SK-N-MC (cell line): ENCODE results near the gene GLI1.

Experiments used
- DNase-seq: peaks from one replicate; pipeline ENCODE4 v3.0.0-alpha.2; 2011; ENCODE audit warnings: low read depth, low spot score
- H3K27ac ChIP-seq: fragments of 200-600 bp; sonication (generic); 2 replicates; pipeline ENCODE4 v1.5.1; 2016; ENCODE audit warnings: mixed run types
- H3K36me3 ChIP-seq: fragments of 200-600 bp; sonication (generic); 2 replicates; pipeline ENCODE4 v1.6.1; 2017; ENCODE audit warnings: antibody characterized with exemption, low read length, mixed read lengths; ENCODE audit not compliant: insufficient read depth
- H3K4me3 ChIP-seq: fragments of 200-600 bp; sonication (generic); 2 replicates; pipeline ENCODE4 v1.5.1; 2016
- H3K9ac ChIP-seq: fragments of 200-600 bp; sonication (generic); 2 replicates; pipeline ENCODE4 v1.8.0; 2017; ENCODE audit warnings: mixed run types, mixed read lengths; ENCODE audit not compliant: insufficient read length
- H3K9me3 ChIP-seq: fragments of 200-600 bp; sonication (generic); 2 replicates; pipeline ENCODE4 v1.6.1; 2017; ENCODE audit warnings: low read depth, mild to moderate bottlenecking, antibody characterized with exemption, low read length, moderate library complexity, mixed read lengths
- EZH2 ChIP-seq: fragments of 200-600 bp; sonication (generic); IDR thresholded peaks from one replicate; pipeline ENCODE4 v1.6.1; 2017; ENCODE audit warnings: antibody characterized with exemption
- FOXP2 ChIP-seq: optimal IDR thresholded peaks from 2 replicates; pipeline ENCODE3; 2011; ENCODE audit warnings: mild to moderate bottlenecking, moderate library complexity; ENCODE audit not compliant: insufficient read depth; ENCODE audit errors: extremely low read length, control extremely low read depth
- POLR2AphosphoS5 ChIP-seq: IDR thresholded peaks from 2 replicates; pipeline ENCODE4 v1.6.1; 2012; ENCODE audit warnings: mild to moderate bottlenecking, low read depth, low read length, borderline replicate concordance

Gene GLI1

GRCh38 chr12:57470970-57471656 is 11.5 kb downstream of the GLI1 start:
- Histone ChIP-seq H3K36me3 (no peaks in the 10 kb centered on the region), H3K9ac (no peak overlapping the region), H3K27ac (no peak overlapping the region), H3K4me3 (no peak overlapping the region), H3K9me3 (no peaks in the 10 kb centered on the region)
- TF ChIP-seq POLR2AphosphoS5 (no peak), FOXP2 (no peak), EZH2 (no peak)
- no peak for DNase-seq

GRCh38 chr12:57471661-57472060 is 12.1 kb downstream of the GLI1 start:
- no peak for DNase-seq
- TF ChIP-seq FOXP2 (no peak), POLR2AphosphoS5 (no peak), EZH2 (no peak)
- Histone ChIP-seq H3K36me3 (no peaks in the 10 kb centered on the region), H3K4me3 (no peak overlapping the region), H3K9ac (no peak overlapping the region), H3K9me3 (no peaks in the 10 kb centered on the region), H3K27ac (no peak overlapping the region)

GRCh38 chr12:57472391-57472790 is 12.8 kb downstream of the GLI1 start:
- Histone ChIP-seq H3K36me3 (no peaks in the 10 kb centered on the region), H3K9me3 (no peaks in the 10 kb centered on the region), H3K9ac (no peak overlapping the region), H3K4me3 (no peak overlapping the region), H3K27ac (no peak overlapping the region)
- DNase-seq = no peak
- TF ChIP-seq POLR2AphosphoS5 = no peak
- TF ChIP-seq FOXP2 = no peak
- TF ChIP-seq EZH2 = no peak

GRCh38 chr12:57473392-57473791 is 13.8 kb downstream of the GLI1 start:
- Histone ChIP-seq H3K9me3 (no peaks in the 10 kb centered on the region), H3K4me3 (no peak overlapping the region), H3K27ac (no peak overlapping the region), H3K36me3 (no peaks in the 10 kb centered on the region), H3K9ac (no peak overlapping the region)
- TF ChIP-seq POLR2AphosphoS5 (no peak), EZH2 (no peak), FOXP2 (no peak)
- no peak for DNase-seq

GRCh38 chr12:57473886-57474285 is 14.3 kb downstream of the GLI1 start:
- Histone ChIP-seq H3K27ac (no peak overlapping the region), H3K4me3 (no peak overlapping the region), H3K36me3 (no peaks in the 10 kb centered on the region), H3K9ac (no peak overlapping the region), H3K9me3 (no peaks in the 10 kb centered on the region)
- TF ChIP-seq POLR2AphosphoS5 = no peak
- no peak for TF ChIP-seq EZH2
- TF ChIP-seq FOXP2 = no peak
- DNase-seq = no peak

- Histone ChIP-seq H3K9me3 (no peaks in the 10 kb centered on the region), H3K9ac (no peak overlapping the region), H3K36me3 (no peaks in the 10 kb centered on the region), H3K27ac (no peak overlapping the region), H3K4me3 (no peak overlapping the region)
- no peak for TF ChIP-seq POLR2AphosphoS5
- no peak for TF ChIP-seq EZH2
- TF ChIP-seq FOXP2 = no peak
- DNase-seq = no peak
Observed at GRCh38 chr12:57474430-57474829, 14.8 kb downstream of the GLI1 start.

GRCh38 chr12:57474862-57475261 is 15.3 kb downstream of the GLI1 start:
- Histone ChIP-seq H3K27ac (no peak overlapping the region), H3K36me3 (no peaks in the 10 kb centered on the region), H3K4me3 (no peak overlapping the region), H3K9me3 (no peaks in the 10 kb centered on the region), H3K9ac (no peak overlapping the region)
- TF ChIP-seq POLR2AphosphoS5 = no peak
- no peak for TF ChIP-seq EZH2
- TF ChIP-seq FOXP2 = no peak
- DNase-seq = no peak

- TF ChIP-seq EZH2 = no peak
- TF ChIP-seq POLR2AphosphoS5 = no peak
- no peak for TF ChIP-seq FOXP2
- Histone ChIP-seq H3K36me3 (no peaks in the 10 kb centered on the region), H3K9me3 (no peaks in the 10 kb centered on the region), H3K9ac (no peak overlapping the region), H3K27ac (no peak overlapping the region), H3K4me3 (no peak overlapping the region)
- DNase-seq = no peak
Observed at GRCh38 chr12:57475271-57476161, 15.9 kb downstream of the GLI1 start.
